Upper lobe of right lung (tissue), 1 donor: Measurements from ENCODE around the gene GFM1. TPM values are rescaled to one million over a fixed set of nuclear protein-coding genes. Genes with fewer than 3 reads are reported as not detected.

Experiments used
- ATAC-seq: fragments of 200-7000 bp; cut with Tn5 transposase; one replicate; pipeline ENCODE4 v1.9.1; 2020; ENCODE audit warnings: mild to moderate bottlenecking, moderate library complexity
- DNase-seq: peaks from one replicate; pipeline ENCODE4 v3.0.0-alpha.2; 2020
- H3K27ac ChIP-seq: fragments of 200-600 bp; one replicate; pipeline ENCODE4 v1.8.0; 2022
- H3K27me3 ChIP-seq: fragments of 200-600 bp; one replicate; pipeline ENCODE4 v1.8.0; 2022; ENCODE audit warnings: mild to moderate bottlenecking
- H3K36me3 ChIP-seq: fragments of 200-600 bp; one replicate; pipeline ENCODE4 v1.8.0; 2022
- H3K4me1 ChIP-seq: fragments of 200-600 bp; one replicate; pipeline ENCODE4 v1.8.0; 2022
- H3K4me3 ChIP-seq: fragments of 200-600 bp; one replicate; pipeline ENCODE4 v1.8.0; 2022; ENCODE audit warnings: mild to moderate bottlenecking
- H3K9me3 ChIP-seq: fragments of 200-600 bp; one replicate; pipeline ENCODE4 v1.8.0; 2022
- CTCF ChIP-seq: fragments of 200-600 bp; IDR thresholded peaks from one replicate; pipeline ENCODE4 v1.8.0; 2022; ENCODE audit warnings: antibody characterized with exemption
- intact Hi-C: fragments of 100-400 bp; cut with DNase I; formaldehyde crosslinking; loops from one replicate; pipeline ENCODE4 v1.11.0; 2022
- total RNA-seq: library from RNA; stranded (reverse); fragmentation: NEBNext Ultra II Directional; extraction: Animal tissue kit (Norgen Biotek cat#: 25700); gene quantifications from one replicate; pipeline ENCODE4 v1.2.1, GENCODE V29; 2021
- donor health status: DM: no; HTN: yes; CAD: no; lungs with severe emphysema.

GFM1 gene
- total RNA-seq, 1 donor from 2014 or later: 47.1 TPM

- H3K27ac ChIP-seq: no peak overlapping the region
- peaks cover 15% of the 10 kb centered on the region for H3K4me1 ChIP-seq
- ATAC-seq: no peak
- no peak for DNase-seq
- no peaks in the 10 kb centered on the region for H3K36me3 ChIP-seq
- intact Hi-C loops: no loop called here
- peak overlapping the region; percentile 61 for H3K4me3 ChIP-seq
- no peak for TF ChIP-seq CTCF
- no peaks in the 10 kb centered on the region for H3K9me3 ChIP-seq
- H3K27me3 ChIP-seq: no peaks in the 10 kb centered on the region
Observed at GRCh38 chr3:158733656-158734055, 89.3 kb downstream of the GFM1 start.

GRCh38 chr3:158735296-158736033, 91.1 kb downstream of the GFM1 start:
- no peak for DNase-seq
- peaks cover 18% of the 10 kb centered on the region for H3K4me1 ChIP-seq
- ATAC-seq: no peak
- no peak overlapping the region for H3K27ac ChIP-seq
- intact Hi-C loops: no loop called here
- H3K4me3 ChIP-seq: no peak overlapping the region
- no peaks in the 10 kb centered on the region for H3K36me3 ChIP-seq
- no peaks in the 10 kb centered on the region for H3K9me3 ChIP-seq
- no peaks in the 10 kb centered on the region for H3K27me3 ChIP-seq
- no peak for TF ChIP-seq CTCF

- no peaks in the 10 kb centered on the region for H3K9me3 ChIP-seq
- H3K36me3 ChIP-seq: no peaks in the 10 kb centered on the region
- no peak for ATAC-seq
- no peak overlapping the region for H3K4me3 ChIP-seq
- intact Hi-C loops: no loop called here
- peaks cover 8% of the 10 kb centered on the region for H3K4me1 ChIP-seq
- no peak for TF ChIP-seq CTCF
- H3K27me3 ChIP-seq: no peaks in the 10 kb centered on the region
- no peak overlapping the region for H3K27ac ChIP-seq
- no peak for DNase-seq
Observed at GRCh38 chr3:158737410-158737809, 93.1 kb downstream of the GFM1 start.

- TF ChIP-seq CTCF: no peak
- H3K4me3 ChIP-seq: no peak overlapping the region
- peaks cover 8% of the 10 kb centered on the region for H3K4me1 ChIP-seq
- ATAC-seq (no peak), DNase-seq (no peak)
- intact Hi-C loops: no loop called here
- H3K27ac ChIP-seq: no peak overlapping the region
- no peaks in the 10 kb centered on the region for H3K36me3 ChIP-seq
- H3K9me3 ChIP-seq: no peaks in the 10 kb centered on the region
- no peaks in the 10 kb centered on the region for H3K27me3 ChIP-seq
Observed at GRCh38 chr3:158737976-158738615, 93.8 kb downstream of the GFM1 start.

- Histone ChIP-seq H3K27ac (no peak overlapping the region), H3K4me3 (no peak overlapping the region), H3K36me3 (no peaks in the 10 kb centered on the region), H3K9me3 (no peaks in the 10 kb centered on the region), H3K4me1 (peaks cover 4% of the 10 kb centered on the region), H3K27me3 (no peaks in the 10 kb centered on the region)
- ATAC-seq: no peak
- TF ChIP-seq CTCF: no peak
- no peak for DNase-seq
- intact Hi-C loops: no loop called here
Observed at GRCh38 chr3:158738653-158739052, 94.3 kb downstream of the GFM1 start.
